Panc1 (cell line): ENCODE measurements around the gene GHDC.

Experiments
- CTCF ChIP-seq: fragments of 450-650 bp; IDR thresholded peaks from 2 replicates; pipeline ENCODE4 v1.5.1; 2017; ENCODE audit warnings: mild to moderate bottlenecking
- POLR2AphosphoS5 ChIP-seq: IDR thresholded peaks from 2 replicates; pipeline ENCODE4 v1.6.1; 2012; ENCODE audit warnings: mild to moderate bottlenecking, low read depth, low read length, moderate library complexity

- TF ChIP-seq CTCF = no peak
- no peak for TF ChIP-seq POLR2AphosphoS5
Measured at GRCh38 chr17:42233156-42233555, 38.9 kb upstream of the GHDC start.
